ENCODE data around the gene HOXB4.

HOXB4 gene

GRCh38 chr17:48562934-48563333 is 15.2 kb downstream of the HOXB4 start:
- H4K20me1 ChIP-seq (ENCODE audit: low read depth, low read length), result no peaks in the 10 kb centered on the region
- no peak overlapping the region for H3K27ac ChIP-seq (ENCODE audit: low read depth, low read length)
- H3F3A ChIP-seq (ENCODE audit: insufficient read depth), result no peaks in the 10 kb centered on the region
- H3K9me3 ChIP-seq (ENCODE audit: insufficient read depth, low read length), result no peaks in the 10 kb centered on the region
- H3K36me3 ChIP-seq (ENCODE audit: low read length), result no peaks in the 10 kb centered on the region
- no peak overlapping the region for H3K4me2 ChIP-seq (ENCODE audit: low read depth, low read length, poor library complexity, severe bottlenecking)
- no peaks in the 10 kb centered on the region for H3K79me2 ChIP-seq (ENCODE audit: insufficient read depth, low read length)
- H3K27me3 ChIP-seq (ENCODE audit: low read length), result no peaks in the 10 kb centered on the region
- no peaks in the 10 kb centered on the region for H3K9me2 ChIP-seq (replicated peaks; ENCODE audit: insufficient read depth, low read length)
- no peak overlapping the region for H2AFZ ChIP-seq (ENCODE audit: low read depth, low read length, severe bottlenecking)
- TF ChIP-seq CTCF (IDR thresholded peaks at IDR 0.05; ENCODE audit: insufficient read depth, low read length, poor library complexity, severe bottlenecking), result no peak
- TF ChIP-seq EZH2phosphoT487 (conservative IDR thresholded peaks at IDR 0.05; ENCODE audit: low read length), result no peak
- no peak overlapping the region for H3K9ac ChIP-seq (ENCODE audit: low read length)
- H3K4me3 ChIP-seq (ENCODE audit: insufficient read depth, low read length, poor library complexity, severe bottlenecking), result no peak overlapping the region

GRCh38 chr17:48561884-48562810 is 16.0 kb downstream of the HOXB4 start:
- Histone ChIP-seq H3K79me2 (ENCODE audit: insufficient read depth, low read length) (no peaks in the 10 kb centered on the region), H4K20me1 (ENCODE audit: low read depth, low read length) (no peaks in the 10 kb centered on the region), H3K4me3 (ENCODE audit: insufficient read depth, low read length, poor library complexity, severe bottlenecking) (no peak overlapping the region), H3K9me2 (replicated peaks; ENCODE audit: insufficient read depth, low read length) (no peaks in the 10 kb centered on the region), H3F3A (ENCODE audit: insufficient read depth) (no peaks in the 10 kb centered on the region), H3K36me3 (ENCODE audit: low read length) (no peaks in the 10 kb centered on the region), H3K9ac (ENCODE audit: low read length) (no peak overlapping the region), H3K4me2 (ENCODE audit: low read depth, low read length, poor library complexity, severe bottlenecking) (no peak overlapping the region), H3K27ac (ENCODE audit: low read depth, low read length) (no peak overlapping the region), H2AFZ (ENCODE audit: low read depth, low read length, severe bottlenecking) (no peak overlapping the region), H3K27me3 (ENCODE audit: low read length) (no peaks in the 10 kb centered on the region), H3K9me3 (ENCODE audit: insufficient read depth, low read length) (no peaks in the 10 kb centered on the region)
- TF ChIP-seq EZH2phosphoT487 (conservative IDR thresholded peaks at IDR 0.05; ENCODE audit: low read length) (no peak), CTCF (IDR thresholded peaks at IDR 0.05; ENCODE audit: insufficient read depth, low read length, poor library complexity, severe bottlenecking) (no peak)

GRCh38 chr17:48559840-48560817 is 18.0 kb downstream of the HOXB4 start:
- H2AFZ ChIP-seq (ENCODE audit: low read depth, low read length, severe bottlenecking), result no peak overlapping the region
- no peaks in the 10 kb centered on the region for H3K9me3 ChIP-seq (ENCODE audit: insufficient read depth, low read length)
- no peaks in the 10 kb centered on the region for H3K27me3 ChIP-seq (ENCODE audit: low read length)
- no peaks in the 10 kb centered on the region for H3K79me2 ChIP-seq (ENCODE audit: insufficient read depth, low read length)
- H3K4me2 ChIP-seq (ENCODE audit: low read depth, low read length, poor library complexity, severe bottlenecking), result no peak overlapping the region
- H3K4me3 ChIP-seq (ENCODE audit: insufficient read depth, low read length, poor library complexity, severe bottlenecking), result no peak overlapping the region
- no peak overlapping the region for H3K9ac ChIP-seq (ENCODE audit: low read length)
- no peak overlapping the region for H3K27ac ChIP-seq (ENCODE audit: low read depth, low read length)
- no peak for TF ChIP-seq EZH2phosphoT487 (conservative IDR thresholded peaks at IDR 0.05; ENCODE audit: low read length)
- TF ChIP-seq CTCF (IDR thresholded peaks at IDR 0.05; ENCODE audit: insufficient read depth, low read length, poor library complexity, severe bottlenecking), result no peak
- H3K36me3 ChIP-seq (ENCODE audit: low read length), result no peaks in the 10 kb centered on the region
- H3K9me2 ChIP-seq (replicated peaks; ENCODE audit: insufficient read depth, low read length), result no peaks in the 10 kb centered on the region
- no peaks in the 10 kb centered on the region for H4K20me1 ChIP-seq (ENCODE audit: low read depth, low read length)
- no peaks in the 10 kb centered on the region for H3F3A ChIP-seq (ENCODE audit: insufficient read depth)
